WERI-Rb-1 (cell line): ENCODE results near the gene AAMDC.
"Not testable (repeated sequence)": the region's sequence is repeated elsewhere in the genome, so short reads cannot be mapped to it uniquely, and the experiment has no call there.

ENCODE experiments used
- DNase-seq: peaks from one replicate; pipeline ENCODE4 v3.0.0-alpha.2; 2020
- H3K27ac ChIP-seq: fragments of 250-450 bp; sonication (Bioruptor Pico); 2 replicates; pipeline ENCODE4 v1.5.1; 2020; ENCODE audit warnings: mild to moderate bottlenecking, moderate library complexity
- H3K27me3 ChIP-seq: fragments of 250-450 bp; sonication (Bioruptor Pico); 2 replicates; pipeline ENCODE4 v1.5.1; 2021; ENCODE audit warnings: mild to moderate bottlenecking, low read depth, moderate library complexity; ENCODE audit not compliant: insufficient read depth, severe bottlenecking
- H3K36me3 ChIP-seq: fragments of 250-450 bp; sonication (Bioruptor Pico); 2 replicates; pipeline ENCODE4 v1.5.1; 2020; ENCODE audit warnings: mild to moderate bottlenecking, moderate library complexity
- H3K4me3 ChIP-seq: 2 replicates; pipeline ENCODE4 v1.5.1; 2011; ENCODE audit warnings: low read depth, mild to moderate bottlenecking, control low read depth, low read length
- H3K9me3 ChIP-seq: fragments of 250-450 bp; sonication (Bioruptor Pico); 2 replicates; pipeline ENCODE4 v1.5.1; 2021; ENCODE audit warnings: mild to moderate bottlenecking, moderate library complexity; ENCODE audit not compliant: severe bottlenecking
- CTCF ChIP-seq: IDR thresholded peaks from 2 replicates; pipeline ENCODE4 v1.5.1; 2011; ENCODE audit warnings: low read depth, mild to moderate bottlenecking, control low read depth, inconsistent platforms, low read length

The AAMDC gene

GRCh38 chr11:77882396-77882795 is 61.5 kb downstream of the AAMDC start:
- no peak for DNase-seq
- H3K27me3 ChIP-seq: no peaks in the 10 kb centered on the region
- TF ChIP-seq CTCF: no peak
- H3K27ac ChIP-seq: peak overlapping the region; percentile 67; the same call in 1 of the 2 replicates
- no peak overlapping the region for H3K4me3 ChIP-seq
- H3K9me3 ChIP-seq: no peaks in the 10 kb centered on the region
- H3K36me3 ChIP-seq: peaks cover 43% of the 10 kb centered on the region

GRCh38 chr11:77883775-77884174 is 62.8 kb downstream of the AAMDC start:
- TF ChIP-seq CTCF: no peak

GRCh38 chr11:77884186-77884828 is 63.4 kb downstream of the AAMDC start:
- no peak for DNase-seq
- peaks cover 33% of the 10 kb centered on the region for H3K36me3 ChIP-seq
- H3K9me3 ChIP-seq: no peaks in the 10 kb centered on the region
- peak overlapping the region; percentile 67 for H3K27ac ChIP-seq
- no peak overlapping the region for H3K4me3 ChIP-seq
- no peak for TF ChIP-seq CTCF
- no peaks in the 10 kb centered on the region for H3K27me3 ChIP-seq

More at GRCh38 chr11:77883775-77884174, 62.8 kb downstream of the AAMDC start:
- no peaks in the 10 kb centered on the region for H3K27me3 ChIP-seq
- no peak overlapping the region for H3K4me3 ChIP-seq
- H3K9me3 ChIP-seq: no peaks in the 10 kb centered on the region
- DNase-seq: peak; percentile 81
- H3K36me3 ChIP-seq: peaks cover 34% of the 10 kb centered on the region
- H3K27ac ChIP-seq: peak overlapping the region; percentile 67

- no peak for DNase-seq
- peaks cover 28% of the 10 kb centered on the region for H3K36me3 ChIP-seq
Measured at GRCh38 chr11:77884829-77885190, 63.9 kb downstream of the AAMDC start.

GRCh38 chr11:77886401-77886800 is 65.5 kb downstream of the AAMDC start:
- DNase-seq: no peak
- H3K9me3 ChIP-seq: no peaks in the 10 kb centered on the region
- no peak overlapping the region for H3K4me3 ChIP-seq
- H3K27ac ChIP-seq: no peak overlapping the region
- no peaks in the 10 kb centered on the region for H3K27me3 ChIP-seq
- TF ChIP-seq CTCF: no peak
- peaks cover 16% of the 10 kb centered on the region for H3K36me3 ChIP-seq

More at GRCh38 chr11:77884829-77885190, 63.9 kb downstream of the AAMDC start:
- TF ChIP-seq CTCF: no peak
- no peaks in the 10 kb centered on the region for H3K9me3 ChIP-seq
- H3K4me3 ChIP-seq: no peak overlapping the region
- H3K27me3 ChIP-seq: no peaks in the 10 kb centered on the region
- peak overlapping the region; percentile 67 for H3K27ac ChIP-seq

GRCh38 chr11:77889045-77889444 is 68.1 kb downstream of the AAMDC start:
- not testable (repeated sequence) for H3K9me3 ChIP-seq, H3K4me3 ChIP-seq, DNase-seq, H3K27ac ChIP-seq, H3K27me3 ChIP-seq
- peaks cover 11% of the 10 kb centered on the region for H3K36me3 ChIP-seq

GRCh38 chr11:77890100-77890614 is 69.2 kb downstream of the AAMDC start:
- H3K4me3 ChIP-seq, H3K27me3 ChIP-seq, H3K27ac ChIP-seq, H3K9me3 ChIP-seq, DNase-seq: not testable (repeated sequence)
- peaks cover 11% of the 10 kb centered on the region for H3K36me3 ChIP-seq

- H3K27ac ChIP-seq, DNase-seq, H3K9me3 ChIP-seq, H3K27me3 ChIP-seq, H3K36me3 ChIP-seq, H3K4me3 ChIP-seq: not testable (repeated sequence)
Measured at GRCh38 chr11:77890619-77891056, 69.7 kb downstream of the AAMDC start.

- DNase-seq, H3K36me3 ChIP-seq, H3K4me3 ChIP-seq, H3K27me3 ChIP-seq, H3K9me3 ChIP-seq, H3K27ac ChIP-seq: not testable (repeated sequence)
Measured at GRCh38 chr11:77891256-77891655, 70.3 kb downstream of the AAMDC start.

GRCh38 chr11:77891703-77892102 is 70.8 kb downstream of the AAMDC start:
- H3K9me3 ChIP-seq, H3K36me3 ChIP-seq, H3K4me3 ChIP-seq, H3K27me3 ChIP-seq, H3K27ac ChIP-seq, DNase-seq: not testable (repeated sequence)
